GM18907 (cell line): Measurements from ENCODE around the gene GIMAP2.
A peak's percentile ranks its signal among the peaks of the same experiment; 100 is the strongest.
"Not testable (repeated sequence)": the region's sequence is repeated elsewhere in the genome, so short reads cannot be mapped to it uniquely, and the experiment has no call there.

Source experiments
- ATAC-seq: cut with Tn5 transposase; IDR thresholded peaks from one replicate; pipeline ENCODE4 v1.9.1; 2021; ENCODE audit warnings: mild to moderate bottlenecking, moderate library complexity; ENCODE audit not compliant: unreplicated experiment

Gene GIMAP2

GRCh38 chr7:150685219-150686029 is at the start of gene GIMAP2:
TSS of gene GIMAP2 (plus strand) at chr7:150685706. CDS start at chr7:150687060, 1,354 bp downstream.
- peak; percentile 96 for ATAC-seq

- ATAC-seq = no peak
Observed at GRCh38 chr7:150641854-150642253, 43.7 kb upstream of the GIMAP2 start.

GRCh38 chr7:150642926-150643325 is 42.6 kb upstream of the GIMAP2 start:
- ATAC-seq = no peak

GRCh38 chr7:150645259-150646020 is 40.1 kb upstream of the GIMAP2 start:
- ATAC-seq = no peak

- no peak for ATAC-seq
Observed at GRCh38 chr7:150648353-150649079, 37.0 kb upstream of the GIMAP2 start.

- no peak for ATAC-seq
Observed at GRCh38 chr7:150649080-150649385, 36.5 kb upstream of the GIMAP2 start.

- ATAC-seq = no peak
Observed at GRCh38 chr7:150654692-150655091, 30.8 kb upstream of the GIMAP2 start.

- no peak for ATAC-seq
Observed at GRCh38 chr7:150656047-150656446, 29.5 kb upstream of the GIMAP2 start.

GRCh38 chr7:150657526-150657925 is 28.0 kb upstream of the GIMAP2 start:
- ATAC-seq = no peak

GRCh38 chr7:150660939-150661613 is 24.4 kb upstream of the GIMAP2 start:
- ATAC-seq = no peak

GRCh38 chr7:150662821-150663220 is 22.7 kb upstream of the GIMAP2 start:
- not testable (repeated sequence) for ATAC-seq

GRCh38 chr7:150663802-150664494 is 21.6 kb upstream of the GIMAP2 start:
- ATAC-seq = no peak

GRCh38 chr7:150665089-150665748 is 20.3 kb upstream of the GIMAP2 start:
- no peak for ATAC-seq

- no peak for ATAC-seq
Observed at GRCh38 chr7:150665896-150666295, 19.6 kb upstream of the GIMAP2 start.

- ATAC-seq = no peak
Observed at GRCh38 chr7:150666412-150666811, 19.1 kb upstream of the GIMAP2 start.

- ATAC-seq = peak; percentile 86
Observed at GRCh38 chr7:150668472-150668911, 17.0 kb upstream of the GIMAP2 start.

- ATAC-seq = no peak
Observed at GRCh38 chr7:150668977-150669376, 16.5 kb upstream of the GIMAP2 start.

GRCh38 chr7:150671798-150672585 is 13.5 kb upstream of the GIMAP2 start:
- ATAC-seq = not testable (repeated sequence)

- ATAC-seq = no peak
Observed at GRCh38 chr7:150675714-150676113, 9.8 kb upstream of the GIMAP2 start.
